ENCODE measurements around the gene PRSS23. TPM values are rescaled to one million over a fixed set of nuclear protein-coding genes. Genes with fewer than 3 reads are reported as not detected.

PRSS23 gene
- total RNA-seq, 2 experiments from 2014 or later, result 0.05 TPM; not detected in 1

DNA sequence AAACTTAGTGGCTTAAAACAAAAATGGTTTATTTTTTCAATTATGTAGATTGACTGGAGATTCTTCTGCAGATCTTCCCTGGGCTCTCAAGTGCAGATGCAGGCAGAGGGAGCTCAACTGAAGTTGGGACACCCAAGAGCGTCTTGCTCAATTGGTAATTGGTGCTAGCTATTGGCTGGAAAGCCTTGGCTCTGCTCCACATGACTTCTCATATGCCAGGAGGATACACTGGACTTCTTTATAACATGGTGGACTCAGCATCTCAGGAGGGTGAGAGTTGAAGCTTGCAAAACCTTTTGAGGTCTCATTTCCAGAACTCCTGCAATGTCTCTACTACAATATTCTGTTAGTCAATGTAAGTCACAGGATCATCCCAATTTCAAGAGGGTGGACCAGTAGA lies 42.2 kb upstream of the PRSS23 start:
- DNase-seq (no peak), ATAC-seq (ENCODE audit: poor library complexity) (no peak)
- peaks cover 2% of the 10 kb centered on the region for H3K9me3 Mint-ChIP-seq
- no peaks in the 10 kb centered on the region for H3K4me1 Mint-ChIP-seq (ENCODE audit: low read depth)
- H3K4me3 Mint-ChIP-seq, result no peak overlapping the region
- no peak overlapping the region for H3K27ac ChIP-seq (ENCODE audit: low read depth in 1 of 2, low read length in 2 of 2)
- H3K36me3 ChIP-seq (ENCODE audit: insufficient read depth, low read length), result no peaks in the 10 kb centered on the region
- TF ChIP-seq, protein P1, sequence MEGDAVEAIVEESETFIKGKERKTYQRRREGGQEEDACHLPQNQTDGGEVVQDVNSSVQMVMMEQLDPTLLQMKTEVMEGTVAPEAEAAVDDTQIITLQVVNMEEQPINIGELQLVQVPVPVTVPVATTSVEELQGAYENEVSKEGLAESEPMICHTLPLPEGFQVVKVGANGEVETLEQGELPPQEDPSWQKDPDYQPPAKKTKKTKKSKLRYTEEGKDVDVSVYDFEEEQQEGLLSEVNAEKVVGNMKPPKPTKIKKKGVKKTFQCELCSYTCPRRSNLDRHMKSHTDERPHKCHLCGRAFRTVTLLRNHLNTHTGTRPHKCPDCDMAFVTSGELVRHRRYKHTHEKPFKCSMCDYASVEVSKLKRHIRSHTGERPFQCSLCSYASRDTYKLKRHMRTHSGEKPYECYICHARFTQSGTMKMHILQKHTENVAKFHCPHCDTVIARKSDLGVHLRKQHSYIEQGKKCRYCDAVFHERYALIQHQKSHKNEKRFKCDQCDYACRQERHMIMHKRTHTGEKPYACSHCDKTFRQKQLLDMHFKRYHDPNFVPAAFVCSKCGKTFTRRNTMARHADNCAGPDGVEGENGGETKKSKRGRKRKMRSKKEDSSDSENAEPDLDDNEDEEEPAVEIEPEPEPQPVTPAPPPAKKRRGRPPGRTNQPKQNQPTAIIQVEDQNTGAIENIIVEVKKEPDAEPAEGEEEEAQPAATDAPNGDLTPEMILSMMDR (IDR thresholded peaks at IDR 0.05), result no peak
- peaks cover 11% of the 10 kb centered on the region for H3K27me3 Mint-ChIP-seq
- ChIA-PET CTCF (no interaction called here), POLR2A (no interaction called here)
- no peak overlapping the region for H3K27ac Mint-ChIP-seq
- H3K27me3 ChIP-seq (ENCODE audit: control insufficient read depth in 1 of 2, insufficient read depth in 2 of 2, low read length in 2 of 2), result peaks cover 0 to 4% of the 10 kb centered on the region in 2 experiments
- H3K36me3 Mint-ChIP-seq (ENCODE audit: low read depth), result no peaks in the 10 kb centered on the region
- no peaks in the 10 kb centered on the region for H3K9me3 ChIP-seq (ENCODE audit: control insufficient read depth in 1 of 2, insufficient read depth in 1 of 2, low read length in 2 of 2)
- no peak overlapping the region for H3K4me3 ChIP-seq (ENCODE audit: low read length)
- intact Hi-C loops (cut with DNase I, micrococcal nuclease), result no loop called here
- H3K4me1 ChIP-seq (ENCODE audit: insufficient read depth, low read length), result no peaks in the 10 kb centered on the region

DNA sequence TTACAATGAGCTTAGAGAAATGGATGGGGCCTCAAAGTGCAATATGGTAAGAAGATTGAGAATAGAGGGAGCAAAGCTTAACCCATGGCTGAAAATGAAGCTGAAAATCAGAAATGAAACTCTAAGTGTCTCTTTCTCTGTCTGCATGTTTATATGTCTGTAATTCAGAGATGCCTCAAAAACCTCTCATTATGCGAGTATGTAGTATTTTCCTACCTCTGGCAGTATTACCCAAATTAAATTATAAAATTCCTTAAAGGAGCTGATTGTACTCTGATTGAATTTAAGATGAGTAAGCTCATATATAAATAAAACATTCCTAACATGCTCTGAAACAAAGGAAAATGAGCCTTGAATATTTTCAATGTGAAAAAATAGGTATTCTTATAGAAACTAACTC lies 39.8 kb upstream of the PRSS23 start:
- DNase-seq (no peak), ATAC-seq (ENCODE audit: poor library complexity) (no peak)
- ChIA-PET POLR2A (no interaction called here), CTCF (no interaction called here)
- H3K36me3 Mint-ChIP-seq (ENCODE audit: low read depth), result no peaks in the 10 kb centered on the region
- H3K9me3 Mint-ChIP-seq, result peaks cover 2% of the 10 kb centered on the region
- intact Hi-C loops (cut with DNase I, micrococcal nuclease), result no loop called here
- TF ChIP-seq, protein P1 (IDR thresholded peaks at IDR 0.05), result no peak
- peaks cover 0 to 4% of the 10 kb centered on the region in 2 experiments for H3K27me3 ChIP-seq (ENCODE audit: control insufficient read depth in 1 of 2, insufficient read depth in 2 of 2, low read length in 2 of 2)
- H3K4me1 ChIP-seq (ENCODE audit: insufficient read depth, low read length), result no peaks in the 10 kb centered on the region
- H3K27me3 Mint-ChIP-seq, result peaks cover 15% of the 10 kb centered on the region
- H3K4me3 ChIP-seq (ENCODE audit: low read length), result no peak overlapping the region
- H3K9me3 ChIP-seq (ENCODE audit: control insufficient read depth in 1 of 2, insufficient read depth in 1 of 2, low read length in 2 of 2), result no peaks in the 10 kb centered on the region
- no peaks in the 10 kb centered on the region for H3K4me1 Mint-ChIP-seq (ENCODE audit: low read depth)
- H3K27ac ChIP-seq (ENCODE audit: low read depth in 1 of 2, low read length in 2 of 2), result no peak overlapping the region
- no peak overlapping the region for H3K4me3 Mint-ChIP-seq
- H3K36me3 ChIP-seq (ENCODE audit: insufficient read depth, low read length), result no peaks in the 10 kb centered on the region
- H3K27ac Mint-ChIP-seq, result no peak overlapping the region

DNA sequence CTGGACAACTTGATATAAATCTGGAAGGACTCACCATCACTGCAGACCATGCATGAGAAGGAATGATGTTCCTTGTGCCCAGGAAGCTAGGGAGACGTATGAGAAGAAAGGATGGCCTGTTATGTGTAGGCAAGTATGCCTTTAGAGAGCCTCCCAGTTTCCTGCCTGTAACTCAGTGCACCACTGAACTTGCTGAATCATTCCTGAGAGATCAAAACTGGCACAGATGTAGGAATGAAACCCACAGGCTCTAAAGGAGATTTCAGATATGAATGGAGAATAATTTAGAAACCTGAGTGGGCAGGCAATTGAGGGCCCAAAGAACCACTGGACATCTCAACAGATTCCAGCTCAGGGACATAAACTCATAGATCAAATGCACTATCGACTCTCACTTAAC lies 38.4 kb upstream of the PRSS23 start:
- CTCF ChIA-PET, result no interaction called here
- H3K27me3 ChIP-seq (ENCODE audit: control insufficient read depth in 1 of 2, insufficient read depth in 2 of 2, low read length in 2 of 2), result peaks cover 0 to 4% of the 10 kb centered on the region in 2 experiments
- no peak overlapping the region for H3K4me3 ChIP-seq (ENCODE audit: low read length)
- TF ChIP-seq, protein P1 (IDR thresholded peaks at IDR 0.05), result no peak
- peaks cover 2% of the 10 kb centered on the region for H3K9me3 Mint-ChIP-seq
- H3K27me3 Mint-ChIP-seq, result peaks cover 15% of the 10 kb centered on the region
- no peak overlapping the region for H3K4me3 Mint-ChIP-seq
- no peaks in the 10 kb centered on the region for H3K4me1 Mint-ChIP-seq (ENCODE audit: low read depth)
- H3K4me1 ChIP-seq (ENCODE audit: insufficient read depth, low read length), result no peaks in the 10 kb centered on the region
- no peaks in the 10 kb centered on the region for H3K9me3 ChIP-seq (ENCODE audit: control insufficient read depth in 1 of 2, insufficient read depth in 1 of 2, low read length in 2 of 2)
- no peaks in the 10 kb centered on the region for H3K36me3 ChIP-seq (ENCODE audit: insufficient read depth, low read length)
- no peaks in the 10 kb centered on the region for H3K36me3 Mint-ChIP-seq (ENCODE audit: low read depth)
- DNase-seq (no peak), ATAC-seq (ENCODE audit: poor library complexity) (no peak)
- H3K27ac ChIP-seq (ENCODE audit: low read depth in 1 of 2, low read length in 2 of 2), result no peak overlapping the region
- POLR2A ChIA-PET, result no interaction called here
- no peak overlapping the region for H3K27ac Mint-ChIP-seq
- intact Hi-C loops (cut with DNase I, micrococcal nuclease), result no loop called here
